ENCODE measurements around the gene METTL21C. TPM values are rescaled to one million over a fixed set of nuclear protein-coding genes. Genes with fewer than 3 reads are reported as not detected.
A peak's percentile ranks its signal among the peaks of the same experiment; 100 is the strongest.

METTL21C gene
- total RNA-seq, 1 donor from 2014 or later, result not detected

- no peak for ATAC-seq
Observed at GRCh38 chr13:102658660-102659059, 36.2 kb downstream of the METTL21C start.

- ATAC-seq, result no peak
Observed at GRCh38 chr13:102657630-102658029, 37.2 kb downstream of the METTL21C start.

- no peak for ATAC-seq
Observed at GRCh38 chr13:102654756-102655155, 40.1 kb downstream of the METTL21C start.

- peak; percentile 92 for ATAC-seq
Observed at GRCh38 chr13:102651892-102652291, 43.0 kb downstream of the METTL21C start.

- ATAC-seq, result no peak
Observed at GRCh38 chr13:102651392-102651791, 43.5 kb downstream of the METTL21C start.

GRCh38 chr13:102650444-102650843 is 44.4 kb downstream of the METTL21C start:
- no peak for ATAC-seq

- no peak for ATAC-seq
Observed at GRCh38 chr13:102648046-102648445, 46.8 kb downstream of the METTL21C start.

GRCh38 chr13:102645701-102646100 is 49.1 kb downstream of the METTL21C start:
- no peak for ATAC-seq

- no peak for ATAC-seq
Observed at GRCh38 chr13:102643656-102644055, 51.2 kb downstream of the METTL21C start.

GRCh38 chr13:102642475-102642874 is 52.4 kb downstream of the METTL21C start:
- ATAC-seq, result peak; percentile 74

- ATAC-seq, result no peak
Observed at GRCh38 chr13:102642029-102642428, 52.8 kb downstream of the METTL21C start.

GRCh38 chr13:102638741-102639140 is 56.1 kb downstream of the METTL21C start:
- no peak for ATAC-seq

Other genes with a start within 250 kb of the METTL21C start
- 17.3 TPM for gene TPP2, start 98.1 kb downstream of the METTL21C start, total RNA-seq
- 7.9 TPM for gene TEX30, start 78.7 kb upstream of the METTL21C start, total RNA-seq
- gene POGLUT2, start 103.9 kb upstream of the METTL21C start, total RNA-seq, result 1.8 TPM
- gene BIVM, start 104.1 kb upstream of the METTL21C start, total RNA-seq, result 5.5 TPM
- 20.0 TPM for gene ERCC5, start 151.0 kb upstream of the METTL21C start, total RNA-seq